Osteocyte (in vitro differentiated cells): Measurements from ENCODE around the gene SCARB1. TPM values are rescaled to one million over a fixed set of nuclear protein-coding genes. Genes with fewer than 3 reads are reported as not detected.

Experiments
- total RNA-seq: library from RNA; stranded (reverse); gene quantifications from 2 replicates; pipeline ENCODE4 v1.2.1, GENCODE V29; 2021

SCARB1 gene
- total RNA-seq, 1 donor from 2014 or later = 27.1 TPM

Other genes starting within 250 kb of the SCARB1 start
- gene UBC, start 50.8 kb upstream of the SCARB1 start, total RNA-seq = 1,249 and 1,279 TPM in 2 replicates
- 17.8 and 18.8 TPM in 2 replicates for gene DHX37, start 125.3 kb upstream of the SCARB1 start, total RNA-seq
- 4.9 and 5.4 TPM in 2 replicates for gene BRI3BP, start 129.8 kb upstream of the SCARB1 start, total RNA-seq
- gene AACS, start 201.6 kb upstream of the SCARB1 start, total RNA-seq = 21.8 and 22.0 TPM in 2 replicates